Measurements from ENCODE around the gene LRRC51. TPM values are rescaled to one million over a fixed set of nuclear protein-coding genes. Genes with fewer than 3 reads are reported as not detected.

LRRC51 gene
- total RNA-seq, 2 experiments from 2014 or later = 0.87 to 1.1 TPM

GRCh38 chr11:72081821-72082453, 1.3 kb downstream of the LRRC51 start:
- H3K27me3 ChIP-seq (ENCODE audit: control insufficient read depth in 1 of 2, insufficient read depth in 2 of 2, low read length in 2 of 2) = no peaks in the 10 kb centered on the region
- H3K36me3 ChIP-seq (ENCODE audit: insufficient read depth, low read length) = peaks cover 6% of the 10 kb centered on the region
- peaks cover 31% of the 10 kb centered on the region for H3K4me1 ChIP-seq (ENCODE audit: insufficient read depth, low read length)
- intact Hi-C loops (cut with DNase I, micrococcal nuclease) = loop anchor here (2.0 kb wide), 2 partner anchors 19 to 31 kb away; partner anchors contain the start of gene ANAPC15 (in 1 of the 2)
- H3K4me3 ChIP-seq (ENCODE audit: low read length) = no peak overlapping the region
- ATAC-seq (ENCODE audit: poor library complexity) = no peak
- no peak overlapping the region for H3K27ac ChIP-seq (ENCODE audit: low read depth in 1 of 2, low read length in 2 of 2)
- no peak for DNase-seq
- H3K9me3 ChIP-seq (ENCODE audit: control insufficient read depth in 1 of 2, insufficient read depth in 1 of 2, low read length in 2 of 2) = no peaks in the 10 kb centered on the region
- peaks cover 7% of the 10 kb centered on the region for H3K36me3 Mint-ChIP-seq (ENCODE audit: low read depth)
- H3K27me3 Mint-ChIP-seq = no peaks in the 10 kb centered on the region
- H3K4me3 Mint-ChIP-seq = peak overlapping the region; percentile 73
- ChIA-PET CTCF (interaction anchor here (1.2 to 2.5 kb wide), 4 partner anchors 9 to 62 kb away, joined by 3 to 18 read pairs (median 8); no protein-coding TSS in a partner anchor), POLR2A (interaction anchor here (0.7 to 2.5 kb wide), 5 partner anchors 30 to 141 kb away, joined by 3 to 44 read pairs (median 3); partner anchors contain the start of gene ANAPC15)
- H3K9me3 Mint-ChIP-seq = no peaks in the 10 kb centered on the region
- peak overlapping the region; percentile 88 for H3K27ac Mint-ChIP-seq
- TF ChIP-seq, protein P1, sequence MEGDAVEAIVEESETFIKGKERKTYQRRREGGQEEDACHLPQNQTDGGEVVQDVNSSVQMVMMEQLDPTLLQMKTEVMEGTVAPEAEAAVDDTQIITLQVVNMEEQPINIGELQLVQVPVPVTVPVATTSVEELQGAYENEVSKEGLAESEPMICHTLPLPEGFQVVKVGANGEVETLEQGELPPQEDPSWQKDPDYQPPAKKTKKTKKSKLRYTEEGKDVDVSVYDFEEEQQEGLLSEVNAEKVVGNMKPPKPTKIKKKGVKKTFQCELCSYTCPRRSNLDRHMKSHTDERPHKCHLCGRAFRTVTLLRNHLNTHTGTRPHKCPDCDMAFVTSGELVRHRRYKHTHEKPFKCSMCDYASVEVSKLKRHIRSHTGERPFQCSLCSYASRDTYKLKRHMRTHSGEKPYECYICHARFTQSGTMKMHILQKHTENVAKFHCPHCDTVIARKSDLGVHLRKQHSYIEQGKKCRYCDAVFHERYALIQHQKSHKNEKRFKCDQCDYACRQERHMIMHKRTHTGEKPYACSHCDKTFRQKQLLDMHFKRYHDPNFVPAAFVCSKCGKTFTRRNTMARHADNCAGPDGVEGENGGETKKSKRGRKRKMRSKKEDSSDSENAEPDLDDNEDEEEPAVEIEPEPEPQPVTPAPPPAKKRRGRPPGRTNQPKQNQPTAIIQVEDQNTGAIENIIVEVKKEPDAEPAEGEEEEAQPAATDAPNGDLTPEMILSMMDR (IDR thresholded peaks at IDR 0.05) = no peak
- peaks cover 37% of the 10 kb centered on the region for H3K4me1 Mint-ChIP-seq (ENCODE audit: low read depth)

GRCh38 chr11:72083414-72083813, 2.8 kb downstream of the LRRC51 start:
- no peak for ATAC-seq (ENCODE audit: poor library complexity)
- Mint-ChIP-seq H3K4me3 (no peak overlapping the region), H3K4me1 (ENCODE audit: low read depth) (peaks cover 36% of the 10 kb centered on the region), H3K27ac (peak overlapping the region; percentile 88), H3K9me3 (no peaks in the 10 kb centered on the region), H3K27me3 (no peaks in the 10 kb centered on the region), H3K36me3 (ENCODE audit: low read depth) (peaks cover 14% of the 10 kb centered on the region)
- TF ChIP-seq, protein P1 (IDR thresholded peaks at IDR 0.05) = no peak
- H3K4me1 ChIP-seq (ENCODE audit: insufficient read depth, low read length) = peaks cover 31% of the 10 kb centered on the region
- H3K27me3 ChIP-seq (ENCODE audit: control insufficient read depth in 1 of 2, insufficient read depth in 2 of 2, low read length in 2 of 2) = no peaks in the 10 kb centered on the region
- intact Hi-C loops (cut with DNase I, micrococcal nuclease) = loop anchor here in 1 of 2 experiments (2.0 kb wide), 1 partner anchor 17 kb away; no protein-coding TSS in a partner anchor
- H3K4me3 ChIP-seq (ENCODE audit: low read length) = no peak overlapping the region
- ChIA-PET POLR2A (no interaction called here), CTCF (interaction anchor here (3.4 kb wide), 1 partner anchor 58 kb away, joined by 31 read pairs; no protein-coding TSS in a partner anchor)
- no peak for DNase-seq
- H3K27ac ChIP-seq (ENCODE audit: low read depth in 1 of 2, low read length in 2 of 2) = no peak overlapping the region
- no peaks in the 10 kb centered on the region for H3K9me3 ChIP-seq (ENCODE audit: control insufficient read depth in 1 of 2, insufficient read depth in 1 of 2, low read length in 2 of 2)
- H3K36me3 ChIP-seq (ENCODE audit: insufficient read depth, low read length) = peaks cover 13% of the 10 kb centered on the region

- no peak overlapping the region for H3K4me3 Mint-ChIP-seq
- Histone ChIP-seq H3K4me3 (ENCODE audit: low read length) (no peak overlapping the region), H3K9me3 (ENCODE audit: control insufficient read depth in 1 of 2, insufficient read depth in 1 of 2, low read length in 2 of 2) (no peaks in the 10 kb centered on the region), H3K27ac (ENCODE audit: low read depth in 1 of 2, low read length in 2 of 2) (no peak overlapping the region), H3K36me3 (ENCODE audit: insufficient read depth, low read length) (peaks cover 17% of the 10 kb centered on the region), H3K4me1 (ENCODE audit: insufficient read depth, low read length) (peaks cover 28% of the 10 kb centered on the region), H3K27me3 (ENCODE audit: control insufficient read depth in 1 of 2, insufficient read depth in 2 of 2, low read length in 2 of 2) (no peaks in the 10 kb centered on the region)
- H3K36me3 Mint-ChIP-seq (ENCODE audit: low read depth) = peaks cover 21% of the 10 kb centered on the region
- ATAC-seq (ENCODE audit: poor library complexity) (no peak), DNase-seq (no peak)
- ChIA-PET POLR2A (interaction anchor here (0.9 kb wide), 1 partner anchor 44 kb away, joined by 3 read pairs; no protein-coding TSS in a partner anchor), CTCF (interaction anchor here (0.7 to 3.4 kb wide), 2 partner anchors 59 to 154 kb away, joined by 4 to 31 read pairs; no protein-coding TSS in a partner anchor)
- no peaks in the 10 kb centered on the region for H3K9me3 Mint-ChIP-seq
- intact Hi-C loops (cut with DNase I, micrococcal nuclease) = no loop called here
- peaks cover 30% of the 10 kb centered on the region for H3K4me1 Mint-ChIP-seq (ENCODE audit: low read depth)
- H3K27ac Mint-ChIP-seq = peak overlapping the region; percentile 88
- H3K27me3 Mint-ChIP-seq = no peaks in the 10 kb centered on the region
- TF ChIP-seq, protein P1 (IDR thresholded peaks at IDR 0.05) = no peak
Observed at GRCh38 chr11:72084076-72084475, 3.4 kb downstream of the LRRC51 start.

Measured in CD4-positive, alpha-beta T cell (primary cell).